GM18520 (cell line): Measurements from ENCODE around the gene COX7B2.

Experiments used
- ATAC-seq: cut with Tn5 transposase; IDR thresholded peaks from one replicate; pipeline ENCODE4 v1.9.1; 2021; ENCODE audit not compliant: unreplicated experiment

The COX7B2 gene

GRCh38 chr4:46720055-46720454 lies 189.0 kb downstream of the COX7B2 start:
- ATAC-seq: no peak

- ATAC-seq: no peak
These were observed 191.1 kb downstream of the COX7B2 start for GRCh38 chr4:46717950-46718349.

GRCh38 chr4:46715468-46715867 lies 193.6 kb downstream of the COX7B2 start:
- ATAC-seq: no peak

- no peak for ATAC-seq
These were observed 210.2 kb downstream of the COX7B2 start for GRCh38 chr4:46698891-46699290.
